GM12865 (cell line): ENCODE data around the gene THTPA.

Experiments used
- DNase-seq: peaks from one replicate; pipeline ENCODE4 v3.0.0; 2010; ENCODE audit warnings: low read depth
- H3K4me3 ChIP-seq: 2 replicates; pipeline ENCODE4 v1.5.1; 2011; ENCODE audit warnings: mild to moderate bottlenecking, low read depth, low read length, control low read depth
- TF ChIP-seq, protein P1 (sequence below): IDR thresholded peaks from 2 replicates; pipeline ENCODE4 v1.5.1; 2011; ENCODE audit warnings: low read length, control low read depth, low read depth, inconsistent platforms; ENCODE audit not compliant: insufficient read depth; ENCODE audit errors: missing control alignments

THTPA gene

DNA sequence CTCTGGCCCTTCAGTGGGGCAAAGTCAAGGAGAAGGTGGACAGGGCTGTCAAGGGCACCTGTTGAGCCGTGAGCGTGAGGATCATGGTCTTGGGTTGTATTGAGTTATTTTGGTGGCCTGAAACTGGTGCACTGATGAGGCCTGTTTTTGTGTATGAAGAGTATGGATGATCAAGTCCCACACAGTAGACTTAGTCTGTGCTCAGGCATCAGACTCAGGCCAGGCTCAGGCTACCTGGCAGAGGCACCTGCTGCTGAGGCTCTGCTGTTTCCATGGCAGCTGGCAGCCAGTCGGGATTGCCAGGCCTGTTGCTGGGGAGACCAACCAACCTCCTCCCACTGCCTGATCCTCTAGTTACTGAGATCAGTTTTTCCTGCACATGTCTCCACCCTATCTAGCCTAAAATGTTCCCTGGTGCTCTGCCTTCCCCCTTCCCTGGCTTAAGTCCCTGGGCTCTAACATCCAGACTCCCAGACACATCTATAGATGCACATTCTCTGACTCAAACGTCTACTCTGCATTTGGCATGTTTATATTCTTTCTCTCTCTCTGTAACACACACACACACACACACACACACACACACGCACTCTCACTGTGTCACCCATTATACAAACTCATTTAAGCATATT lies 17.4 kb downstream of the THTPA start:
- DNase-seq: no peak
- TF ChIP-seq, protein P1, sequence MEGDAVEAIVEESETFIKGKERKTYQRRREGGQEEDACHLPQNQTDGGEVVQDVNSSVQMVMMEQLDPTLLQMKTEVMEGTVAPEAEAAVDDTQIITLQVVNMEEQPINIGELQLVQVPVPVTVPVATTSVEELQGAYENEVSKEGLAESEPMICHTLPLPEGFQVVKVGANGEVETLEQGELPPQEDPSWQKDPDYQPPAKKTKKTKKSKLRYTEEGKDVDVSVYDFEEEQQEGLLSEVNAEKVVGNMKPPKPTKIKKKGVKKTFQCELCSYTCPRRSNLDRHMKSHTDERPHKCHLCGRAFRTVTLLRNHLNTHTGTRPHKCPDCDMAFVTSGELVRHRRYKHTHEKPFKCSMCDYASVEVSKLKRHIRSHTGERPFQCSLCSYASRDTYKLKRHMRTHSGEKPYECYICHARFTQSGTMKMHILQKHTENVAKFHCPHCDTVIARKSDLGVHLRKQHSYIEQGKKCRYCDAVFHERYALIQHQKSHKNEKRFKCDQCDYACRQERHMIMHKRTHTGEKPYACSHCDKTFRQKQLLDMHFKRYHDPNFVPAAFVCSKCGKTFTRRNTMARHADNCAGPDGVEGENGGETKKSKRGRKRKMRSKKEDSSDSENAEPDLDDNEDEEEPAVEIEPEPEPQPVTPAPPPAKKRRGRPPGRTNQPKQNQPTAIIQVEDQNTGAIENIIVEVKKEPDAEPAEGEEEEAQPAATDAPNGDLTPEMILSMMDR: no peak

DNA sequence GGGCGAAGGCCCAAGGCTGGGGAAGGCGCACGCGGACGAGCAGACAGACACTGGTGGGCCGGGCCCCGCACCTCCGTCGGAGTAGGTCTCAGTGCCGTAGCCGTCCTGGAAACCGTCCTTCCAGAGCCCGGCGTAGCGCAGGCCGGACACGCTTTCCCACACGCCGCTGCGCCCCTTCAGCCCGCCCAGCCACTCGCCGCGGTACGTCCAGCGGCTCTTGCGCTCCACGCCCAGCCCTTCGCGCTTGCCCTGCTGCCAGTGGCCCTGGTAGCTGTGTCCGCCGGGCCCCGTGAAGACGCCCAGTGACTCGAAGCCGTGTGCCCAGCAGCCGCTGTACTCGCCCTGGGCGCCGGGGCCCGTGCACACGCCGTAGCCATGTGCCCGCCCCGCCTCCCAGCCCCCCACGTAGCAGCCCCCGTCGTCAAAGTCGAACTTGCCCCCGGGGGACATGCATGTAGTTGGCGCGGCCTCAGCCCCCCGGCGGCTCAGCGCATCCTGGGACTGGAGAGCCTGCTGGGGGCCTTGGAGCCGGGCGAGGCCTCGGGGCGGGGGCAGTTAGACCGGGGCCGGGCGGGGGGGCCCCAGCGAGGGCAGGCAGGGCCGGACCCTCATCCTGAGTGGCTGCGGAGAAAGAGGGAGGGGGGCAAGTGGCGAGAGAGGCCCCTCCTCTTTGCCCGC lies 21.1 kb downstream of the THTPA start:
- peak overlapping the region; percentile 50 for H3K4me3 ChIP-seq
- TF ChIP-seq, protein P1: no peak
- DNase-seq: no peak

More for the DNA sequence above, 17.4 kb downstream of the THTPA start:
- no peak overlapping the region for H3K4me3 ChIP-seq

DNA sequence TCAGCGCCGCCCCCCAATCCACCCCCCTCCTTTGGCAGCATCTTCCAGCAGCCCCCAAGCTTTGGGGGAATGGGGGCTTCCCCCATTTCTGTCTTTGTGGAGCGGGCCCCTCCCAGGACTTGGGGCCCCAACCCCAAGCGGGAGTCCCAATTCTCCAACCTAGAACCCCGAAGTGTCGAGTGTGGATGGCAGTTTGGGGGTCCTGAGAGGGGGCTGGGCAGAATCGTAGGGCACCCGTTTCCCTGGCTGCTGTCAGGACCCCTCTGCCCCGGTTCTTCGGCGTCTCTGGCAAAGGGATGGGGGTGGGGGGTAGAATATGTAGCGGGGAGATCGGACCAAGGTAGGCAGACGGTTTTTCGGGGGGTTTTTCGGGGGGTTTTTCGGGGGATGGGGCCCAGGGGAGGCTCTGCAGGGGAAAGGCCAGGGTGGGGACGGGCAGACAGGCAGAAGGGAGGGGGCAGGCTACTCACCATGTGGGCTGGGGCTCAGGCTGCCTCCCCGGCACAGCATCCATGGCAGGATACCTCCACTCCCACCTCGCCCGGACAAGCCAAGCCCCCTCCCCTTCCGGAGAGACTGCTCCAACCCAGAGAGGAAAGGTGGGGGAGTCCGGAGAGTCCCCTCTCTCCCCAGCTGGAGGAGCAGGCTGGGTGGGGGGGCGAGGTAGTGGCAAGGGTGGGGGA lies 21.8 kb downstream of the THTPA start:
- peak overlapping the region; percentile 50 for H3K4me3 ChIP-seq
- TF ChIP-seq, protein P1: no peak
- DNase-seq: no peak

DNA sequence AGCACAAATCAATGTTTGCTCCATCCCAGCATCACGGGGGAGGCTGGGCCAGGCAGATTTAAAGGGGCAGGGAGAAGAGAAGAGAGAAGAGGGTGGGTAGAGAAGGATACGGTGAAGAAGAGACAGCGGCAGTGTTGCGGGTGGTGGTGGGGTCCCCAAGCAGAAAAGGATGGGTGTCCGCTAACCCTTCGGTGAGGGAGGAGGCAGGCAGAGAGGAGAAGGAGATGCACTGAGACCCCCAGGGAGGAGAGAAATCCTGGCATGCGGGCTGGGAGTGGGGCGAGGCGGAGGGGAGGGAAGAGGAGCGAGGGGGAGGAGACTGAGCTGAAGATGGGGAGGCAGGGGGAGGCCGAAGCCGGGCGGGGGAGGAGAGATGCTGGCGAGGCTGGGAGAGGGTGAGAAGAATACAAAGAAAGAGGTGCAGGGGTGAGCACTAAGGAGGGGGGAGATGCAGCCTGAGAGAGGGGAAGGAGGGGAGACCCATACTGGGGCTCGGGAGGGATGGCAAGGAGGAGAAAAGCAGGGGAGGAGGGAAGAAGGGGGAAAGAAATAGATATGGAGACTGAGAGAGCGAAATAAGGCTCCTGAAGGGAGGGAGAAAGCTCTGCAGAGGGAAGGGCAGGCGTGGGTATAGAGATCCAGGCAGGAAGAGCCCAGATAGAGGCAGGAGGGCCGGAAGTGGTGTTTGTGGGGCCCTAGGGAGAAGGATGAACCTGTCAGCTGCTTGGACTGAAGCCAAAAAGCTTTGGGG lies 22.7 kb downstream of the THTPA start, which contains the start of gene JPH4:
Gene JPH4, minus strand, starts transcription at position 231 of the 751 bp plus-strand sequence. CDS start 1,337 bp downstream, outside the sequence.
- no peak for DNase-seq
- H3K4me3 ChIP-seq: peak within 1 kb of the TSS; percentile 50
- TF ChIP-seq, protein P1: no peak

GRCh38 chr14:23579311-23579630 lies 23.2 kb downstream of the THTPA start:
- no peak for DNase-seq
- TF ChIP-seq, protein P1: no peak
- no peak overlapping the region for H3K4me3 ChIP-seq

- TF ChIP-seq, protein P1: no peak
- no peak overlapping the region for H3K4me3 ChIP-seq
- DNase-seq: no peak
Measured at GRCh38 chr14:23579739-23580138, 23.7 kb downstream of the THTPA start.
